ENCODE data around the gene TLCD3B.

The TLCD3B gene

GRCh38 chr16:30009085-30009862 is 21.8 kb downstream of the TLCD3B start:
- Mint-ChIP-seq H3K4me3 (no peak overlapping the region), H3K9me3 (no peaks in the 10 kb centered on the region), H3K4me1 (ENCODE audit: low read depth) (peaks cover 2% of the 10 kb centered on the region), H3K27ac (no peak overlapping the region), H3K27me3 (ENCODE audit: low read depth) (peaks cover 37% of the 10 kb centered on the region), H3K36me3 (ENCODE audit: low read depth) (peaks cover 1% of the 10 kb centered on the region)

DNA sequence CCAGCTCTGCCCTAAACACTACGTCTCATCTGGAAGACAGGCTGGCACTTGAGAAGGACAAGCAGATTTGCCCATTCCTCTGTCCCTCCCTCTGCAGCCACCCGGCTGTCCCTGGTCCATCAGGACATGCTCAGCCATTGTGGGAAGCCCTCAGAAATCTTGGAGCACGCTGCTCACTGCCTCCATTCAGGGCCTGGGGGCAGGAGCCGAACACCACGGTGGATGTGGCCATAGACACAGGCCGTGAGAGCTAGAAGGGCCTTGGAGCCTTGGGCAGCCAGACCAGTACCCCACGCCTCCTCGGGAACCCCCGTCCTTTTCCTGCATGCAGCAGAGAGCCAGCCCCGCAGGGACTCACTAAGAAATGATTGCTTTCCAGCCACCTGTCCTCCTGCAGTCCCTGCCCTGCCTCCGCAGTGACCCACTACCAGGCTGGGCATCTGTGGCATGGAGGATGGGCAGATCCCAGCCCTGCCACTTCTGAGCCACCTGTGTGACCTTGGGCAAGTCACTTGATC is 23.6 kb downstream of the TLCD3B start:
- Mint-ChIP-seq H3K27me3 (ENCODE audit: low read depth) (peaks cover 28% of the 10 kb centered on the region), H3K4me1 (ENCODE audit: low read depth) (peaks cover 2% of the 10 kb centered on the region), H3K36me3 (ENCODE audit: low read depth) (peaks cover 8% of the 10 kb centered on the region), H3K4me3 (no peak overlapping the region), H3K27ac (no peak overlapping the region), H3K9me3 (no peaks in the 10 kb centered on the region)

GRCh38 chr16:30006659-30007377 is 24.3 kb downstream of the TLCD3B start:
- no peak overlapping the region for H3K4me3 Mint-ChIP-seq
- no peak overlapping the region for H3K27ac Mint-ChIP-seq
- peaks cover 13% of the 10 kb centered on the region for H3K36me3 Mint-ChIP-seq (ENCODE audit: low read depth)
- H3K9me3 Mint-ChIP-seq: no peaks in the 10 kb centered on the region
- H3K27me3 Mint-ChIP-seq (ENCODE audit: low read depth): peaks cover 22% of the 10 kb centered on the region
- peaks cover under 1% of the 10 kb centered on the region for H3K4me1 Mint-ChIP-seq (ENCODE audit: low read depth)

- peaks cover 18% of the 10 kb centered on the region for H3K27me3 Mint-ChIP-seq (ENCODE audit: low read depth)
- H3K4me3 Mint-ChIP-seq: no peak overlapping the region
- H3K9me3 Mint-ChIP-seq: no peaks in the 10 kb centered on the region
- H3K36me3 Mint-ChIP-seq (ENCODE audit: low read depth): peaks cover 13% of the 10 kb centered on the region
- no peak overlapping the region for H3K27ac Mint-ChIP-seq
- no peaks in the 10 kb centered on the region for H3K4me1 Mint-ChIP-seq (ENCODE audit: low read depth)
These were observed 25.0 kb downstream of the TLCD3B start for GRCh38 chr16:30006095-30006473.

- Mint-ChIP-seq H3K27me3 (ENCODE audit: low read depth) (peaks cover 17% of the 10 kb centered on the region), H3K36me3 (ENCODE audit: low read depth) (peaks cover 13% of the 10 kb centered on the region), H3K27ac (no peak overlapping the region), H3K9me3 (no peaks in the 10 kb centered on the region), H3K4me1 (ENCODE audit: low read depth) (no peaks in the 10 kb centered on the region), H3K4me3 (no peak overlapping the region)
These were observed 25.6 kb downstream of the TLCD3B start for GRCh38 chr16:30005341-30006094.

GRCh38 chr16:30004811-30005242 is 26.2 kb downstream of the TLCD3B start:
- no peak overlapping the region for H3K4me3 Mint-ChIP-seq
- no peak overlapping the region for H3K27ac Mint-ChIP-seq

GRCh38 chr16:30004424-30004776 is 26.7 kb downstream of the TLCD3B start:
- H3K4me1 Mint-ChIP-seq (ENCODE audit: low read depth): peaks cover 4% of the 10 kb centered on the region
- H3K9me3 Mint-ChIP-seq: no peaks in the 10 kb centered on the region
- peaks cover 8% of the 10 kb centered on the region for H3K27me3 Mint-ChIP-seq (ENCODE audit: low read depth)
- H3K27ac Mint-ChIP-seq: no peak overlapping the region
- H3K4me3 Mint-ChIP-seq: no peak overlapping the region
- H3K36me3 Mint-ChIP-seq (ENCODE audit: low read depth): peaks cover 13% of the 10 kb centered on the region

More at GRCh38 chr16:30004811-30005242, 26.2 kb downstream of the TLCD3B start:
- H3K36me3 Mint-ChIP-seq (ENCODE audit: low read depth): peaks cover 13% of the 10 kb centered on the region
- no peaks in the 10 kb centered on the region for H3K4me1 Mint-ChIP-seq (ENCODE audit: low read depth)
- no peaks in the 10 kb centered on the region for H3K9me3 Mint-ChIP-seq
- H3K27me3 Mint-ChIP-seq (ENCODE audit: low read depth): peaks cover 11% of the 10 kb centered on the region

GRCh38 chr16:30003670-30004423 is 27.2 kb downstream of the TLCD3B start:
- Mint-ChIP-seq H3K27ac (no peak overlapping the region), H3K4me3 (no peak overlapping the region)

DNA sequence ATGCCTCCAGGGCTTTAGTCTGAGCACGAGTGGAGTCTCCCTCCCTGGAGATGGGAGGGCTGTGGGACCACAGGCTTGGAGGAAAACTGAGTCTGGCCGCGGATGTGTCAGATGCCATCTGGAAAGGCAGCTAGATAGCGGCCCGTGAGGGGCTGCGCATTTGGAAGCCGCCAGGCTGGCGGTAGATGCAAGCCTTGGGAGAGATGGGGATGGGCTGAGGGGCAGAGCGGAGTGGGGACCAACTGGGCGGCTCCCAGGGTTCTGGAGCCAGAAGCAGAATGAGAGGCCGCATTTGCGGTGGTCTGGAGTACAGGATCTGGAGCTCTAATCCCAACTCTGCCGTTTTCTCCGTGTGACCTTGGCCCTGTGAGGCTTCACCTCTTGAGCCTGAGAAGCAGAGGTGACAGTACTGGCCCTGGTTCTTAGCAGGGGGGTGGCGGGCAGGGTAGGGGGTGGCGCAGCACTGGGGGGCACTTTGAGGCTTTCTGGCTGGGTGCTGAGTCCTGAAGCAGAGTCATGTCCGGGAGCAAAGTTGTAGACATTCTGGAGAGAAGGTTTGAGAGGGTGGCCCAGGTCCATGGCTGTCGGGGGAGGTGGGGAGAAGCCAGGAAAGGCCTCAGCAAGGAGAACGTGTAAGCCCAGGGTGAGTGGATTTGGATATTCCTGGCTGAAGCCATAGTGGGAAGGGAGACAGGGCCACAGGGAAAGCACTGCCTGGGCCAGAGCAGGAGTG is 28.3 kb downstream of the TLCD3B start:
- Mint-ChIP-seq H3K27me3 (ENCODE audit: low read depth) (no peaks in the 10 kb centered on the region), H3K9me3 (no peaks in the 10 kb centered on the region), H3K36me3 (ENCODE audit: low read depth) (peaks cover 19% of the 10 kb centered on the region), H3K4me3 (no peak overlapping the region), H3K4me1 (ENCODE audit: low read depth) (peaks cover 11% of the 10 kb centered on the region), H3K27ac (peak overlapping the region; percentile 13)

More at GRCh38 chr16:30003670-30004423, 27.2 kb downstream of the TLCD3B start:
- peaks cover 19% of the 10 kb centered on the region for H3K36me3 Mint-ChIP-seq (ENCODE audit: low read depth)
- H3K27me3 Mint-ChIP-seq (ENCODE audit: low read depth): peaks cover 3% of the 10 kb centered on the region
- H3K4me1 Mint-ChIP-seq (ENCODE audit: low read depth): peaks cover 6% of the 10 kb centered on the region
- no peaks in the 10 kb centered on the region for H3K9me3 Mint-ChIP-seq

- Mint-ChIP-seq H3K27me3 (ENCODE audit: low read depth) (no peaks in the 10 kb centered on the region), H3K27ac (no peak overlapping the region), H3K4me1 (ENCODE audit: low read depth) (peaks cover 16% of the 10 kb centered on the region), H3K4me3 (no peak overlapping the region), H3K36me3 (ENCODE audit: low read depth) (peaks cover 26% of the 10 kb centered on the region), H3K9me3 (no peaks in the 10 kb centered on the region)
These were observed 30.1 kb downstream of the TLCD3B start for GRCh38 chr16:30000735-30001631.

DNA sequence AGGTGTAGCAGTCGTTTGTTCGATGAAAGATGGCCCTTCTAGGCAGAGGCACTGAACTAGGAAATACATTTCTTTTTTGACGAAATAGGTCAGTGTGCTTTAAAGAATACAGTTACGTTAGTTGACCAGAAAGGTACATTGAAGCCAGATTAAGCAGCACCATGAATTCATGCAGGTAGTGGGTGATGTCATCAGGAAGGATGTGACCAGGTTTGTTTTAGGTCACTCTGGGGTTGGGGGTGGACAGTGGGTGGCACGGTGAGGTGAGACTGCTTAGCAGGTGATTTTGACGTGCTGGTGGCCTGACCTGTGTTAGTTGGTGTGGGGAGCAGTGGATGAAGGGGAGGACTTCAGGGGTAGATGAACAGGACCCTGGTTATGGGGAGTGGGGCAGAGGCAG is 31.5 kb downstream of the TLCD3B start:
- H3K27ac Mint-ChIP-seq: no peak overlapping the region
- no peaks in the 10 kb centered on the region for H3K9me3 Mint-ChIP-seq
- peaks cover 26% of the 10 kb centered on the region for H3K36me3 Mint-ChIP-seq (ENCODE audit: low read depth)
- H3K4me3 Mint-ChIP-seq: no peak overlapping the region
- H3K27me3 Mint-ChIP-seq (ENCODE audit: low read depth): no peaks in the 10 kb centered on the region
- peaks cover 20% of the 10 kb centered on the region for H3K4me1 Mint-ChIP-seq (ENCODE audit: low read depth)

- Mint-ChIP-seq H3K4me3 (peak overlapping the region; percentile 99), H3K4me1 (ENCODE audit: low read depth) (peaks cover 29% of the 10 kb centered on the region)
These were observed 34.3 kb downstream of the TLCD3B start for GRCh38 chr16:29996766-29997250.

More at GRCh38 chr16:29996766-29997250, 34.3 kb downstream of the TLCD3B start:
- peak overlapping the region; percentile 98 for H3K27ac Mint-ChIP-seq
- no peaks in the 10 kb centered on the region for H3K9me3 Mint-ChIP-seq
- H3K36me3 Mint-ChIP-seq (ENCODE audit: low read depth): peaks cover 26% of the 10 kb centered on the region
- H3K27me3 Mint-ChIP-seq (ENCODE audit: low read depth): no peaks in the 10 kb centered on the region
